Trophoblast cell (in vitro differentiated cells and primary cell): ENCODE measurements around the gene SSNA1.

Experiments used
- DNase-seq, 2 donors: peaks; one replicate each; pipeline ENCODE4 v3.0.0-alpha.2; 2016
- H2AFZ ChIP-seq: 2 replicates; pipeline ENCODE4 v1.6.1; 2013; ENCODE audit warnings: low read length, moderate library complexity, mild to moderate bottlenecking; ENCODE audit not compliant: insufficient read depth, poor library complexity
- H2AK5ac ChIP-seq: 2 replicates; pipeline ENCODE4 v1.6.1; 2013; ENCODE audit warnings: mild to moderate bottlenecking, low read length
- H2BK120ac ChIP-seq: 2 replicates; pipeline ENCODE4 v1.6.1; 2013; ENCODE audit warnings: low read length, mild to moderate bottlenecking, moderate library complexity; ENCODE audit not compliant: insufficient read depth, poor library complexity
- H2BK12ac ChIP-seq: 2 replicates; pipeline ENCODE4 v1.6.1; 2013; ENCODE audit warnings: mild to moderate bottlenecking, low read length, moderate library complexity
- H2BK5ac ChIP-seq: 2 replicates; pipeline ENCODE4 v1.6.1; 2013; ENCODE audit warnings: low read length, low read depth, moderate library complexity, mild to moderate bottlenecking; ENCODE audit not compliant: poor library complexity
- H3K14ac ChIP-seq: 2 replicates; pipeline ENCODE4 v1.6.1; 2013; ENCODE audit warnings: mild to moderate bottlenecking, low read length
- H3K18ac ChIP-seq: 2 replicates; pipeline ENCODE4 v1.6.1; 2013; ENCODE audit warnings: mild to moderate bottlenecking, low read length
- H3K23ac ChIP-seq: 2 replicates; pipeline ENCODE4 v1.6.1; 2013; ENCODE audit warnings: low read length
- H3K27ac ChIP-seq: 2 replicates; pipeline ENCODE4 v1.5.1; 2013; ENCODE audit warnings: low read depth, mild to moderate bottlenecking, inconsistent platforms, low read length, moderate library complexity
- H3K27me3 ChIP-seq: 2 replicates; pipeline ENCODE4 v1.6.1; 2013; ENCODE audit warnings: inconsistent platforms, mild to moderate bottlenecking, low read length, moderate library complexity; ENCODE audit not compliant: insufficient read depth
- H3K36me3 ChIP-seq, 2 experiments: 1 replicate in 1 of 2; 2 replicates in 1 of 2; pipeline ENCODE4 v1.6.1; 2013; ENCODE audit warnings: low read length in 2 of 2, mild to moderate bottlenecking in 2 of 2, moderate library complexity in 1 of 2; ENCODE audit not compliant: insufficient read depth in 2 of 2, control insufficient read depth in 1 of 2
- H3K4ac ChIP-seq: 2 replicates; pipeline ENCODE4 v1.6.1; 2013; ENCODE audit warnings: low read depth, mild to moderate bottlenecking, low read length, moderate library complexity
- H3K4me1 ChIP-seq, 2 experiments: 1 replicate in 1 of 2; 2 replicates in 1 of 2; pipeline ENCODE4 v1.6.1; 2013; ENCODE audit warnings: low read length in 2 of 2, mild to moderate bottlenecking in 2 of 2, moderate library complexity in 1 of 2; ENCODE audit not compliant: insufficient read depth in 2 of 2, control insufficient read depth in 1 of 2
- H3K4me2 ChIP-seq: 2 replicates; pipeline ENCODE4 v1.6.1; 2013; ENCODE audit warnings: inconsistent platforms, mild to moderate bottlenecking, low read length, moderate library complexity
- H3K4me3 ChIP-seq: 2 replicates; pipeline ENCODE4 v1.5.1; 2013; ENCODE audit warnings: mild to moderate bottlenecking, low read depth, low read length, inconsistent platforms
- H3K79me1 ChIP-seq: one replicate; pipeline ENCODE4 v1.6.1; 2013; ENCODE audit warnings: low read length
- H3K79me2 ChIP-seq: 2 replicates; pipeline ENCODE4 v1.6.1; 2013; ENCODE audit warnings: low read length, mild to moderate bottlenecking; ENCODE audit not compliant: control insufficient read depth, insufficient read depth, poor library complexity
- H3K9ac ChIP-seq: 2 replicates; pipeline ENCODE4 v1.6.1; 2013; ENCODE audit warnings: mild to moderate bottlenecking, low read length
- H3K9me3 ChIP-seq: 2 replicates; pipeline ENCODE4 v1.6.1; 2013; ENCODE audit warnings: low read depth, mild to moderate bottlenecking, control low read depth, inconsistent platforms, low read length; ENCODE audit not compliant: insufficient read depth
- H4K12ac ChIP-seq: 2 replicates; pipeline ENCODE4 v1.6.1; 2013; ENCODE audit warnings: low read depth, mild to moderate bottlenecking, low read length, moderate library complexity
- H4K8ac ChIP-seq: 2 replicates; pipeline ENCODE4 v1.6.1; 2013; ENCODE audit warnings: low read depth, mild to moderate bottlenecking, low read length, moderate library complexity
- H4K91ac ChIP-seq: one replicate; pipeline ENCODE4 v1.6.1; 2013; ENCODE audit warnings: low read depth, mild to moderate bottlenecking, low read length, moderate library complexity
- WGBS: extraction: QIAGEN DNeasy Blood & Tissue Kit; methylation state at CpG from one replicate; pipeline ENCODE4 v1.1.7; 2013; ENCODE audit warnings: missing lambda C conversion rate; ENCODE audit not compliant: insufficient read length, insufficient coverage; ENCODE audit errors: extremely low coverage; 5-methylcytosine and 5-hydroxymethylcytosine counted together

Gene SSNA1

DNA sequence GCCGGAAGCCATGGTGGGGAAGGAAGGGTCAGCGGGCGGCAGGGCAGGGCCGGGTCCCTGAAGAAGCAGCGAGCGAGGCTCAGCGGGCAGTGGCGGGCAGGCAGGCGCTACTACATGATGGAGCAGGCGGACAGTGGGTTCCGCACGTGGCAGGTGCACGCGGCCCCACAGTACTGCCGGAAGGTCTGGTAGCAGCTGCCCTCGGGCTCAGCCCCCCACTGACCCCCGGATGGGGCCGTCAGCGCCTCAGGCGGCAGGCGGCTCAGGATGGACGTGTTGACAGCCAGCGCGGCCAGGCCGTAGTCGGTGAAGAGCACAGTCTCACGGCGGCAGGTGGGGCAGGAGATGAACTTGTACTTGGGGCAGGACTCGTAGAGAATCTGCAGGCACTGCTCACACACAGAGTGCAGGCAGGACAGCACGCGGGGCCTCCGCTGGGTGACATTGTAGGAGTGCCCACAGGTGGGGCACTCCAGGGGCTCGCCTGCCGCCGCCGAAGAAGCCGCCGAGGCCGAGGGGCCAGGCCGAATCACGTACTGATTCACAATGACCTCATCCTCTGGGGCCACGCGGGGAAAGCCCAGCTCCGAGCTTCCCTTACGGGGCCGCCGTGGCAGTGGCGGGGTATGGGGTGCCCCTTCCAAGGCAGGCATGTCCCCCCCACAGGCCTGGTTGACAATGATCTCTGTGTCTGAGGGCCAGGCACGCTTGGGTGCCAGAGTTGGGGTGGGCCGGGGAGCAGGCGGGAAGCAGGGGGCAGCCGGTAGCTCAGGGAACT is 32.0 kb downstream of the SSNA1 start:
- Histone ChIP-seq H3K4me1 (peaks cover 21 to 24% of the 10 kb centered on the region in 2 experiments), H4K8ac (no peak overlapping the region), H2BK120ac (no peak overlapping the region), H2AK5ac (no peak overlapping the region), H2BK5ac (no peak overlapping the region), H2BK12ac (no peak overlapping the region), H3K27ac (no peak overlapping the region), H3K9ac (no peak overlapping the region), H3K18ac (no peak overlapping the region), H3K36me3 (peaks cover 16 to 18% of the 10 kb centered on the region in 2 experiments), H2AFZ (no peak overlapping the region), H3K27me3 (no peaks in the 10 kb centered on the region), H4K91ac (no peak overlapping the region), H3K4ac (no peak overlapping the region), H3K4me3 (no peak overlapping the region), H3K79me1 (peaks cover 8% of the 10 kb centered on the region), H3K79me2 (peaks cover 2% of the 10 kb centered on the region), H3K4me2 (no peak overlapping the region), H4K12ac (no peak overlapping the region), H3K14ac (no peak overlapping the region), H3K23ac (no peak overlapping the region), H3K9me3 (no peaks in the 10 kb centered on the region)
- DNase-seq = no peak
- no CpG with 5 or more reads among the region's 52 CpGs for WGBS

GRCh38 chr9:137221095-137221505 is 32.6 kb downstream of the SSNA1 start:
- H3K4me2 ChIP-seq = no peak overlapping the region
- no peak overlapping the region for H2BK12ac ChIP-seq
- no peak overlapping the region for H2AK5ac ChIP-seq
- H3K9ac ChIP-seq = no peak overlapping the region
- H3K79me1 ChIP-seq = peaks cover 8% of the 10 kb centered on the region
- no peak overlapping the region for H3K4me3 ChIP-seq
- H3K9me3 ChIP-seq = no peaks in the 10 kb centered on the region
- H3K27me3 ChIP-seq = no peaks in the 10 kb centered on the region
- peaks cover 21 to 24% of the 10 kb centered on the region in 2 experiments for H3K4me1 ChIP-seq
- H3K27ac ChIP-seq = no peak overlapping the region
- peaks cover 2% of the 10 kb centered on the region for H3K79me2 ChIP-seq
- no peak overlapping the region for H2AFZ ChIP-seq
- no peak overlapping the region for H3K18ac ChIP-seq
- no peak overlapping the region for H3K14ac ChIP-seq
- no peak for DNase-seq
- no peak overlapping the region for H2BK120ac ChIP-seq
- peaks cover 10 to 12% of the 10 kb centered on the region in 2 experiments for H3K36me3 ChIP-seq
- no peak overlapping the region for H4K12ac ChIP-seq
- WGBS = no CpG with 5 or more reads among the region's 14 CpGs
- no peak overlapping the region for H3K23ac ChIP-seq
- H3K4ac ChIP-seq = no peak overlapping the region
- H4K8ac ChIP-seq = no peak overlapping the region
- no peak overlapping the region for H2BK5ac ChIP-seq
- H4K91ac ChIP-seq = no peak overlapping the region

GRCh38 chr9:137221506-137222111 is 33.1 kb downstream of the SSNA1 start:
- H2AFZ ChIP-seq = peak overlapping the region; percentile 33
- H3K4me1 ChIP-seq = peaks cover 24 to 27% of the 10 kb centered on the region in 2 experiments
- H3K9me3 ChIP-seq = no peaks in the 10 kb centered on the region
- no peak overlapping the region for H3K4ac ChIP-seq
- H3K79me2 ChIP-seq = peaks cover 2% of the 10 kb centered on the region
- no peak overlapping the region for H3K14ac ChIP-seq
- no peak overlapping the region for H2AK5ac ChIP-seq
- H4K12ac ChIP-seq = no peak overlapping the region
- H3K27me3 ChIP-seq = no peaks in the 10 kb centered on the region
- H3K18ac ChIP-seq = no peak overlapping the region
- no peak overlapping the region for H2BK120ac ChIP-seq
- WGBS = no CpG with 5 or more reads among the region's 61 CpGs
- no peak overlapping the region for H4K91ac ChIP-seq
- no peak overlapping the region for H3K9ac ChIP-seq
- H3K27ac ChIP-seq = no peak overlapping the region
- peak overlapping the region; percentile 53 for H3K4me3 ChIP-seq
- H3K23ac ChIP-seq = no peak overlapping the region
- peaks cover 8% of the 10 kb centered on the region for H3K79me1 ChIP-seq
- peak overlapping the region; percentile 63 for H3K4me2 ChIP-seq
- no peak for DNase-seq
- H2BK12ac ChIP-seq = no peak overlapping the region
- H2BK5ac ChIP-seq = no peak overlapping the region
- peak overlapping the region; percentile 26 for H4K8ac ChIP-seq
- peaks cover 4 to 7% of the 10 kb centered on the region in 2 experiments for H3K36me3 ChIP-seq

DNA sequence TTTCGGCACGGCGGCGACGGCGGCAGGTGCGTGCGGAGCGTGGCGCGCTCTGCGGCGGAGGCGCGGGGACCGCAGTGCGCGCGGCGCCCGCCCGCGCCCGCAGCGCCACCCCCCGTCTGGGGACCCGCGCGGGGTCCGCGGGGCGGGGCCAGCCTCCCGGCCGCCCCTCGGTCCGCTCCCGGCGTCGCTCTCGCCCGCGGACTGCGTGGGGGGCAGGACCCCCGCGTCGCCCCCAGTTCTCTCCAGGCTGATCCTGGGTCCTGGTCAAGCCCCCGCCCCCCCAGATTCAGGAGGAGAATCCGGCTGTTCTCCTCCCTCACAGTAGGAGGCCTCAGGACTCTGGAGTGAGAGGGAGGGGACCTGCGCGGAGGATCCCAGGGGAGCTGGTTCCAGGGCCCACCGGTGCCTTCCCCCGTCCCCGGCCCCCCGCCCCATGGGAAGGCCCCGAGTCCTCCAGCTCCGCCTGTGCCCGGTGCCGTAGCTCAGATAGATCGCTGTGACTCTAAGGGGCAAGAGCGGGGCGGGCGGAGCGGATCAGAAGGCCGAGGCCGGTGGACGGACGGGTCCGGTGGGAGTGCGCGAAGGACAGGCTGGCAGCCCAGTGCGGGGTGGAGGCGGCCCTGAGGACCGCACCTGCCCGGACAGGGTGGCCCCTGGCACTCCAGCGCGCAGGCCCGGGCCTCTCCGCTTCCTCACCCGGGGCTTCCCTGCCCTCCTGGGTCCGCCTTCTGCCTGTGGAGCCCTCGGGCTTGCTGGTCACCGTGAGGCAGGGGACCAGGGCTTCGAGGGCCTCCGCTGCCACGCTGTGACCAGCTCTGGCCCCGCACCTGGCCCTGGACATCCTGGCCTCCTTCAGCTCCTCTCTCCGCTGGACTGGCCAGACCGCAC is 34.0 kb downstream of the SSNA1 start, which contains the start of gene RNF208:
Gene RNF208, minus strand, starts transcription at position 51 of the 888 bp plus-strand sequence. CDS start 1,028 bp downstream, outside the sequence.
- H2BK120ac ChIP-seq = no peak within 1 kb of the TSS
- no peaks in the 10 kb centered on the region for H3K27me3 ChIP-seq
- peak within 1 kb of the TSS; percentile 62 for H3K4me3 ChIP-seq
- no peak for DNase-seq
- H3K36me3 ChIP-seq = peaks cover 3 to 4% of the 10 kb centered on the region in 2 experiments
- WGBS = no CpG with 5 or more reads among the region's 88 CpGs
- H4K91ac ChIP-seq = peak within 1 kb of the TSS; percentile 15
- peak within 1 kb of the TSS; percentile 54 for H2AFZ ChIP-seq
- H3K4ac ChIP-seq = peak within 1 kb of the TSS; percentile 12
- H4K12ac ChIP-seq = peak within 1 kb of the TSS; percentile 57
- H3K9ac ChIP-seq = no peak within 1 kb of the TSS
- H3K23ac ChIP-seq = no peak within 1 kb of the TSS
- H4K8ac ChIP-seq = peak within 1 kb of the TSS; percentile 33
- peaks cover 25 to 30% of the 10 kb centered on the region in 2 experiments for H3K4me1 ChIP-seq
- H3K4me2 ChIP-seq = peak within 1 kb of the TSS; percentile 63
- H2BK12ac ChIP-seq = no peak within 1 kb of the TSS
- no peak within 1 kb of the TSS for H3K18ac ChIP-seq
- H3K9me3 ChIP-seq = peaks cover 2% of the 10 kb centered on the region
- peak within 1 kb of the TSS; percentile 24 for H3K27ac ChIP-seq
- no peak within 1 kb of the TSS for H2BK5ac ChIP-seq
- peak within 1 kb of the TSS; percentile 14 for H3K14ac ChIP-seq
- peaks cover 8% of the 10 kb centered on the region for H3K79me1 ChIP-seq
- peak within 1 kb of the TSS; percentile 34 for H2AK5ac ChIP-seq
- H3K79me2 ChIP-seq = peaks cover 2% of the 10 kb centered on the region
